ENCODE measurements around the gene CD58.

CD58 gene

GRCh38 chr1:116508085-116508983 is 62.5 kb downstream of the CD58 start:
- no peak for DNase-seq

DNA sequence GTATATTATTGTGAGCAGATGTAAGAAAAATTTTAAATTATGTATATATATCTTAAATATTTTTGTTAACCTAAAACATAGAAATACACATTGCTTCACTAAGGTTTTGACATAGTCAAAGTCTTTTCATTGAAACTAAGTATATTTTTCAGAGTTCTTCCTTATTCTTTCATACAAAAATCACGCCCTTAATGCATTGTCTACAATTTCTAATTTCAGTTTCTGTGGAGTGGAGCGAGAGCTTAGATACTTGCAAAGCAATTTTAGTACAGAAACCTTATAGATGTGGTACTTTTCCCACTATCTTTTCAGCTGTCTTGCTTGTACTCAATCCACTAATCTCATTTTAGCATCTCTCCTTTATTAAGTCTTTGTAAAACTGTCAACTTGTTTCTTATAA is 63.2 kb downstream of the CD58 start:
- no peak for DNase-seq

DNA sequence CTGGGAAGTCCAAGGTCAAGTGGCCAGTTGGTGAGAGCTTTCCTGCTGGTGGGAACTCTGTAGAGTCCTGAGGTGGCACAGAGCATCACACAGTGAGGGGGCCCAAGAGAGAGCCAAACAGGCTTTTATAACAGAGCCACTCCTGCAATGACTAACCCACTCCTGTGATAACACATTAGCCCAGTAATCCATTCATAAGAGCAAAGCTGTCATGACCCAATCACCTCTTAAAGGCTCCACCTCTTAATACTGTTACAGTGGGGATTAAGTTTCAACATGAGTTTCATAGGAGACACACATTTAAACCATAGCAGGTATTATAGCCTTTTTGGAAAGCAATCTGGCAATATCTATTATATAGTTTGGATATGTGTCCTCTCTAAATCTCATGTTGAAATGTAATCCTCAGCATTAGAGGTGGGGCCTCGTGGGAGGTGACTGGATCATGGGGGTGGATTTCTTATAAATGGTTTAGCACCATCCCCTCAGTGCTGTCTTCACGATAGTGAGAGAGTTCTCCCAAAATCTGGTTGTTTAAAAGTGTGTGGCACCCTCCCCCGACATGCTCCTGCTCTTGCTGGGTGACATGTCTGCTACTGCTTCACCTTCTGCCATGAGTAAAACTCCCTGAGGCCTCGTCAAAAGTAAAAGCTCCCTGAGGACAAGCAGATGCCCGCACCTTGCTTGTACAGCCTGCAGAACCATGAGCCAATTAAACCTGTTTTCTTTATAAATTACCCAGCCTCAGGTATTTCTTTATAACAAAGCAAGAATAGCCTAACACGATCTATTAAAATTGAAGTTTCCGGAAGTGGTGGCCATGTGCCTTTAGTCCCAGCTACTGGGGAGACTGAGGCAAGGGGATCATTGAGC is 64.5 kb downstream of the CD58 start:
- DNase-seq, result no peak

- peak; percentile 90 for DNase-seq
These were observed 66.3 kb downstream of the CD58 start for GRCh38 chr1:116504308-116505156.

- peak; percentile 37 for DNase-seq
These were observed 67.1 kb downstream of the CD58 start for GRCh38 chr1:116503546-116504307.

DNA sequence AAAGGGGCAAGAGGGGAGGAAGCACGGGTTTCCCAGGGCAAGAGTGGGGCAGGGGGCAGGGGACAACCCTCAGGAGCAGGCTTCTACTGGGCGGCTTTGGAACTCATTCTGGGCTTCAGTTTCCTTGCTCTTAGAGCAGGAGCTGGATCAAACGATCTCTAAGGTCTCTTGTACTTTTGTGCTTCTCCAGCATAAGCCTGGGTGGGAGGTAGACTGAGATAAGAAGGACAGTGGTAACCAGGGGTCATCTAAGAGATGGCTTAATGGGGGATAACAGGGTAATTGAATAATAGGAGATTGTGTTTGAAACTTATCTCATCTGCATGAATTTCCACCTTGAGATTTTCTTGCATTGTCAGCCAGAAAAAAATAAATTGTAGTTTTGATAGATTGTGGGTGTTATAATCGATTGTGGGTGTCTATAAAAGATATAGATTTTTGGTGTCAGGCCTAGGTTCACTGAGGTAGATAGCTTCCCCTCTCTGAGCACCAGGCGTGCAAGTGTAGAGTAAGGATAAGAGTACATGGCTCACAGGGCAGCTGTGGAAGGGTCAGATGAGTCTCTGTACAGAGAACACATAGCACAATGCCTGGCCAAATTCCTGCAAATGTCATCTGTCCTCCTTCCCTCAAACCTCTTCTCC is 68.0 kb downstream of the CD58 start:
- no peak for DNase-seq

- no peak for DNase-seq
These were observed 69.0 kb downstream of the CD58 start for GRCh38 chr1:116501870-116502244.

GRCh38 chr1:116501125-116501869 is 69.5 kb downstream of the CD58 start:
- no peak for DNase-seq

- peak; percentile 70 for DNase-seq
These were observed 71.8 kb downstream of the CD58 start for GRCh38 chr1:116498789-116499628.

GRCh38 chr1:116497656-116498055 is 73.2 kb downstream of the CD58 start:
- no peak for DNase-seq

GRCh38 chr1:116496898-116497297 is 73.9 kb downstream of the CD58 start:
- no peak for DNase-seq

DNA sequence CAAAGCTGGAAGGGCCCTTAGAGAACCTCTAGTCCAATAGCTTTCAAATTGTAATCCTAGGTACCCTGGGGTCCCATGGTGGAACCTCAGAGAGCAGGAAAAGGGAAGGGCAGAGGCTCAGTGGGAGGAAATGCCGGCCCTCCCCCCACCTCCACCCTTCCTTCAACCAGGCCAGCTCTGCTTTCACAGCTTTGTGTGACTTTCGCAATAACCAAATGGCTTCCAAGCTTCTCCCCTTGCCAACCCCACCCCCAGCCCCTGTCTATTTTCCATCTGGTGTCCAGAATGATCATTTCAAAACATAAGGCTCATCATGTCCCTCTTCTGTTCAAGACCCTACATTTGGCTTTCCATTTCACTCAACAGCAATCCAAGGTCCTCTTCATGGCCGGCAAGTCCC is 74.4 kb downstream of the CD58 start:
- no peak for DNase-seq

DNA sequence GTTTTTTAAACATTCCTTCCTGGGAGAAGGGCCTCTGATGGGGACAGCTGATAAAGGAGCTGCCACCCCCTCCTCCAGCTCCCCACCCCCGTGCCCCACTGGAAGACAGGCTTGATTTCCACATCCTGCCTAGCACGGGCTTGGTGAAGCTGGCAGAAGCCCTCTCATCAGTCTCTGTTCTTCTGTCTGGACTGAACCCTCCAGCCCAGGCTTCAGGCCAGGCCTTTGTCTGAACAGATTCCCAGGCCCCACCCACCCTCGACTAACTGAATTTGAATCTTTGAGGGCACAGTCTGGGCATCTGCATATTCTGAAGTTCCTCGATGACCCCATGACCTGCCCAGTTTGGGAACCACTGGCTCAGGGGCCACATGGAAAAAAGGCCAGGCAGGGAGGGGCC is 75.3 kb downstream of the CD58 start:
- DNase-seq, result no peak

DNA sequence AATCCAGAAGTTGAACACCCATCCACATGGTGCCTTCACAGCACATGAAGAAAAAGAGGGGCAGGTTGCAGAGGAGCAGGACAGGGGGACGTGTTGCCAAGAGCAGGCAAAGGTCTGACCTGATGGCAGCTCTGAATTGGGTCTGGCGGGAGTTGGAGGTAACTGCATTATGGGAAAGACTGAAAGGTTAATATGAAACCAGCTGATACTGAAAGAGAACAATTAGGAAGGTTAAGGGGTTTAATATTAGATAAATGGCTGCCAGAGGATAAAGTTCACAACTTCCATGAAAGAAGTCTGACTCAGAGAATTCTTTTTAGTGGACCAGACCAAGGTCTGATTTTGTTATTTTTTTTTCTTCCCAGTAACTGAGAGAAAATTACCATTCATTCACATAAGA is 76.1 kb downstream of the CD58 start:
- no peak for DNase-seq

GRCh38 chr1:116494353-116494692 is 76.5 kb downstream of the CD58 start:
- DNase-seq, result no peak

- no peak for DNase-seq
These were observed 77.1 kb downstream of the CD58 start for GRCh38 chr1:116493484-116494352.

DNA sequence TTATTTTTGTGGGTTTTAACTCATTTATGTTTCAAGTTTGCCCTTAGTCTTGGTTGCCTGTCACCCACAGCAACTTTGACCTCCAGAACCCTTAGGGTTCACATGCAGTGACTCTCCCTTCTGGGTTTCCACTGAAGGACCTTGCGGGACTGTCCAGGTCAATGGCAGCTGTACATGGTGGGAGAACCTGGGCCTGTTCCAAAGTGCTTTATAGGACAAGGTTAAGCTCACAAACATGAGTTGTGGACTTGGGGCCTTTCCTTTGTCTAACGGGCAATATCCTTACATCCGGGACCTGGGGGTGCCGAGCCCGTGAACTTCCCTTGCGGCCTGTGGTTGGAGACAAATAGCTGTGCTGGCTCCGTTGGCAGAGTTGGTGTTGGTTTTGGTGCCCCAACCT is 77.8 kb downstream of the CD58 start:
- DNase-seq, result no peak

GRCh38 chr1:116492358-116492811 is 78.4 kb downstream of the CD58 start:
- no peak for DNase-seq

Measured in CD4-positive, alpha-beta T cell treated with Interleukin-21 for 1 hour (primary cell).